Stomach (tissue), 9 donors: Measurements from ENCODE around the gene CRADD. TPM values are rescaled to one million over a fixed set of nuclear protein-coding genes. Genes with fewer than 3 reads are reported as not detected.

Source experiments
- DNase-seq, 2 donors: peaks; one replicate each; pipeline versions ENCODE4 v3.0.0 to v3.0.0-alpha.2; 2013 to 2019
- H3K27ac ChIP-seq, 5 donors: fragments of 200-600 bp in 4 of 5; sonication (generic) in 4 of 5; one replicate each; pipeline ENCODE4 v1.5.1; 2013 to 2019; ENCODE audit warnings: mild to moderate bottlenecking in 1 of 5, moderate library complexity in 1 of 5
- H3K27me3 ChIP-seq, 3 donors: fragments of 200-600 bp; sonication (generic); one replicate each; pipeline ENCODE4 v1.5.1; 2017 to 2019; ENCODE audit warnings: mixed run types in 1 of 3
- H3K36me3 ChIP-seq, 4 donors: fragments of 200-600 bp; sonication (generic); 1 replicate in 3 of 4; 2 replicates in 1 of 4; pipeline ENCODE4 v1.5.1; 2016 to 2019
- H3K4me1 ChIP-seq, 4 donors: fragments of 200-600 bp; sonication (generic); one replicate each; pipeline ENCODE4 v1.5.1; 2016 to 2019
- H3K4me3 ChIP-seq, 4 donors: fragments of 200-600 bp; sonication (generic) in 3 of 4; one replicate each; pipeline ENCODE4 v1.5.1; 2016 to 2019; ENCODE audit warnings: mild to moderate bottlenecking in 1 of 4
- H3K9me3 ChIP-seq, 4 donors: fragments of 200-600 bp; sonication (generic); one replicate each; pipeline ENCODE4 v1.5.1; 2016 to 2019
- EP300 ChIP-seq: sonication (generic); formaldehyde crosslinking; IDR thresholded peaks from one replicate; pipeline ENCODE4 v1.6.1; 2017; ENCODE audit warnings: antibody characterized with exemption
- POLR2A ChIP-seq, 4 donors: fragments of 450-650 bp; IDR thresholded peaks; one replicate each; pipeline ENCODE4 v1.6.1; 2016; ENCODE audit warnings: antibody characterized with exemption in 4 of 4, control low read depth in 2 of 4, mild to moderate bottlenecking in 1 of 4, moderate library complexity in 1 of 4
- POLR2AphosphoS5 ChIP-seq, 3 donors: sonication (generic); formaldehyde crosslinking; IDR thresholded peaks; one replicate each; pipeline ENCODE4 v1.6.1; 2016; ENCODE audit warnings: antibody characterized with exemption in 3 of 3
- WGBS, 5 donors: extraction: QIAGEN DNeasy Blood & Tissue Kit in 3 of 5; methylation state at CpG; one replicate each; pipeline versions ENCODE4 v1.1.5 to v1.1.7; 2013 to 2018; 5-methylcytosine and 5-hydroxymethylcytosine counted together
- intact Hi-C: fragments of 100-400 bp; cut with DNase I; formaldehyde crosslinking; loops from one replicate; pipeline ENCODE4 v1.15.1; 2023; ENCODE audit warnings: low total_unique reads
- polyA plus RNA-seq, 3 donors: library from polyadenylated mRNA; stranded (reverse); fragments of 200-250 nt; gene quantifications; one replicate each; pipeline ENCODE4 v1.2.3, GENCODE V29; 2013
- total RNA-seq, 5 donors: library from RNA; depleted of rRNA; stranded (reverse); fragments of >200 nt; gene quantifications; one replicate each; pipeline versions ENCODE4 v1.1.0 to v1.2.3, GENCODE V29; 2014 to 2016
- TF ChIP-seq, protein P1 (sequence below), 7 experiments: fragments of 450-650 bp in 4 of 7; fragments of 200-600 bp in 3 of 7; sonication (generic) in 3 of 7; IDR thresholded peaks; one replicate each; pipeline ENCODE4 v1.5.1; 2016 to 2019; ENCODE audit warnings: antibody characterized with exemption in 7 of 7, control low read depth in 2 of 7, mild to moderate bottlenecking in 1 of 7
- donor health status: healthy with polysubstance abuse.
- donor health status: Bipolar disorder and iron deficiency.
- donor health status: healthy.

Gene CRADD
- total and polyA plus RNA-seq, 8 donors = 2.3 to 30.9 (median 17.1) TPM

DNA sequence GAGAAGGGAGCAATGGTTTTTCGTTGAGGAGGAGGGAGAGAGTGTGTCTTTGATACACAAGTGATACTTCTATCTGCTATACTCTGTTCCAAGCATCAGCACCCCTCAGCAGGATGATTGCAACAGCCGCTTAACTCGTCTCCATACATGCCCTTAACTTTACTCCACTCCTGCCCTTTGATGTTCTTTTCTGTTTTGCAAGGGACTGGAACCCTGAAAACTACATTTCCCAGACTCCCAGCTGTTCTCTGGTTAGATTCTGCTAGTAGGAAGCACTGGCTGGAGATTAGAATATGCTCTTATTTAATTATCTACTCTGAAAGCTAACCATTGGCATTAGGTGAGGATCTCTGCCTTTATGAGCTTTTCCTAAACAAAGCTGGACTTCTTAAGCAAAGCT, 23.5 kb upstream of the CRADD start:
- 65 to 78% (median 73%) methylated on average over 3 of the region's 3 CpGs for WGBS, 5 donors
- H3K4me3 ChIP-seq = no peak overlapping the region

DNA sequence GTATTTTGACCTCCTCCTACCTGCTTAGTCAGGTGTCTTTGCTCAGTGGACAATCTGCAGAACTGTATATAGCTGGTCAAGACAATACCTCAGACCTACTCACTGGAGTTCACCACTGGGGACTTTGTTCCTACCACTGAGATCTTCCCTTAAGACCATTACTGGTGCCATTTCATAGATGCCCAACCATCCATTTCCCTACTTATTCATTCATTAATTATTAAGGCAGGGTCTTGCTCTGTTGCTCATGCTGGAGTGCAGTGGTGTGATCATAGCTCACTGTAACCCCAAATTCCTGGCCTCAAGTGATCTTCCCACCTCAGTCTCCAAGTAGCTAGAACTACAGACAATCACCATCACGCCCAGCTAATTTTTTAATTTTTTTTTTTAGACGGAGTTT, 22.8 kb upstream of the CRADD start:
- Histone ChIP-seq H3K4me3 (no peak overlapping the region), H3K36me3 (no peaks in the 10 kb centered on the region), H3K4me1 (no peaks in the 10 kb centered on the region), H3K27ac (no peak overlapping the region), H3K27me3 (no peaks in the 10 kb centered on the region), H3K9me3 (no peaks in the 10 kb centered on the region)
- intact Hi-C loops = no loop called here
- no peak for DNase-seq
- 85 to 100% (median 92%) methylated on average over 2 of the region's 2 CpGs for WGBS, 5 donors
- TF ChIP-seq EP300 (no peak), POLR2AphosphoS5 (IDR thresholded peaks at IDR 0.05) (no peak), POLR2A (IDR thresholded peaks at IDR 0.05) (no peak)
- TF ChIP-seq, protein P1, sequence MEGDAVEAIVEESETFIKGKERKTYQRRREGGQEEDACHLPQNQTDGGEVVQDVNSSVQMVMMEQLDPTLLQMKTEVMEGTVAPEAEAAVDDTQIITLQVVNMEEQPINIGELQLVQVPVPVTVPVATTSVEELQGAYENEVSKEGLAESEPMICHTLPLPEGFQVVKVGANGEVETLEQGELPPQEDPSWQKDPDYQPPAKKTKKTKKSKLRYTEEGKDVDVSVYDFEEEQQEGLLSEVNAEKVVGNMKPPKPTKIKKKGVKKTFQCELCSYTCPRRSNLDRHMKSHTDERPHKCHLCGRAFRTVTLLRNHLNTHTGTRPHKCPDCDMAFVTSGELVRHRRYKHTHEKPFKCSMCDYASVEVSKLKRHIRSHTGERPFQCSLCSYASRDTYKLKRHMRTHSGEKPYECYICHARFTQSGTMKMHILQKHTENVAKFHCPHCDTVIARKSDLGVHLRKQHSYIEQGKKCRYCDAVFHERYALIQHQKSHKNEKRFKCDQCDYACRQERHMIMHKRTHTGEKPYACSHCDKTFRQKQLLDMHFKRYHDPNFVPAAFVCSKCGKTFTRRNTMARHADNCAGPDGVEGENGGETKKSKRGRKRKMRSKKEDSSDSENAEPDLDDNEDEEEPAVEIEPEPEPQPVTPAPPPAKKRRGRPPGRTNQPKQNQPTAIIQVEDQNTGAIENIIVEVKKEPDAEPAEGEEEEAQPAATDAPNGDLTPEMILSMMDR (IDR thresholded peaks at IDR 0.05) = no peak

More for the DNA sequence above, 23.5 kb upstream of the CRADD start:
- no peak for DNase-seq
- Histone ChIP-seq H3K27me3 (no peaks in the 10 kb centered on the region), H3K4me1 (no peaks in the 10 kb centered on the region), H3K9me3 (no peaks in the 10 kb centered on the region), H3K36me3 (no peaks in the 10 kb centered on the region), H3K27ac (no peak overlapping the region)
- intact Hi-C loops = no loop called here
- TF ChIP-seq POLR2A (IDR thresholded peaks at IDR 0.05) (no peak), EP300 (no peak), POLR2AphosphoS5 (IDR thresholded peaks at IDR 0.05) (no peak)
- TF ChIP-seq, protein P1 (IDR thresholded peaks at IDR 0.05) = no peak

DNA sequence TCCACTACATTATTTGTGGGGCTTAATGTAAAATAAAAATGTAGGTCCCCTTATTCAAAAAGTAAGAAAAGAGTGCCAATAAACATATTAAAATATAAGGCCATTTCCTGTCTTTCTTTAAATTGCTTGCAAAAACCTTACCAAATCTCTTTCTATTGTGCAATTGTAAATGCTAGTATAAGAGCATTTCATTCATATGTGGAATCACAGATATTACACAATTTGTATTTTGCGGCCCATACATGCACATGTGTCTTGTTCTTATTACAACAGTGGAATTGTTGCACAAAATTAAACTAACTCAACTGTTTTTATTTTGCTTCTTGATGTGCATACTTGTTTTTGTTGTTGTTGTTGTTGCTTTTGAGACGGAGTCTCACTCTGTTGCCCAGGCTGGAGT, 20.1 kb upstream of the CRADD start:
- intact Hi-C loops = no loop called here
- no peaks in the 10 kb centered on the region for H3K4me1 ChIP-seq
- no peaks in the 10 kb centered on the region for H3K9me3 ChIP-seq
- no peak overlapping the region for H3K4me3 ChIP-seq
- H3K27me3 ChIP-seq = no peaks in the 10 kb centered on the region
- no peak overlapping the region for H3K27ac ChIP-seq
- DNase-seq = no peak
- TF ChIP-seq POLR2A (IDR thresholded peaks at IDR 0.05) = no peak
- TF ChIP-seq EP300 = no peak
- TF ChIP-seq POLR2AphosphoS5 (IDR thresholded peaks at IDR 0.05) = no peak
- TF ChIP-seq, protein P1 (IDR thresholded peaks at IDR 0.05) = no peak
- H3K36me3 ChIP-seq = no peaks in the 10 kb centered on the region
- WGBS, 5 donors = 95 to 100% (median 96%) methylated on average over 2 of the region's 2 CpGs

DNA sequence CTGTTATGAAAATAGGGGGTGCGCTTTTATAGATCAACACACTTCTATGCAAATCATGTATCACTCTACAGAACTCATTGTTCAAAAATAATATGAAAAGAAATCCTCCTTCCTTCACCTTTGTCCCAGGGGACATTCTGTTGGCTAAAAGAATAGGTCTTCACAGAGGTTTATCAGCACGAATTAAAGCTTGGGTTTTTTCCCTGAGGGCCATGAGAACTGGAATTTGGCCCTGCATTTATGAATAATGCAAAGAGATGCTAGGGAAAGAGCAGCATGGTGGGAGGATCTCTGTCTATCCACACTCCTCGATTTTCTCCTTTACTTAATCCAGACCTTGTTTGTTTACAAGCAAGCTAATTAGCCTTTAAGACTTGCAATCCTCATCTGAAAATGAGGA, 16.2 kb upstream of the CRADD start:
- Histone ChIP-seq H3K27me3 (no peaks in the 10 kb centered on the region), H3K27ac (no peak overlapping the region), H3K36me3 (no peaks in the 10 kb centered on the region), H3K4me3 (no peak overlapping the region), H3K4me1 (no peaks in the 10 kb centered on the region), H3K9me3 (no peaks in the 10 kb centered on the region)
- TF ChIP-seq EP300 = no peak
- TF ChIP-seq, protein P1 (IDR thresholded peaks at IDR 0.05) = no peak
- TF ChIP-seq POLR2A (IDR thresholded peaks at IDR 0.05) = no peak
- no peak for TF ChIP-seq POLR2AphosphoS5 (IDR thresholded peaks at IDR 0.05)
- no peak for DNase-seq
- intact Hi-C loops = no loop called here
- WGBS, 5 donors = 56 to 74% (median 61%) methylated on average over 3 of the region's 3 CpGs
